A673 (cell line): ENCODE data around the gene GOT2. TPM values are rescaled to one million over a fixed set of nuclear protein-coding genes. Genes with fewer than 3 reads are reported as not detected.
"Not testable (repeated sequence)": the region's sequence is repeated elsewhere in the genome, so short reads cannot be mapped to it uniquely, and the experiment has no call there.

Source experiments
- BruUV-seq: library from RNA; stranded (reverse); fragments of 400-500 nt; replicated peaks from 2 replicates; lab custom pipeline; 2021; lab: Mats Ljungman, UMichigan
- CTCF ChIA-PET: fragments of 300-600 bp; sonication (Branson Sonifier 250); formaldehyde crosslinking; loops from one replicate; lab custom pipeline; 2022; ENCODE audit warnings: antibody characterized with exemption; lab: Charles Lee
- POLR2A ChIA-PET: fragments of 300-600 bp; sonication (Branson Sonifier 250); formaldehyde crosslinking; loops from one replicate; lab custom pipeline; 2022; ENCODE audit warnings: antibody characterized with exemption; ENCODE audit not compliant: low non-redundant PET; lab: Charles Lee
- DNase-seq: peaks from one replicate; pipeline ENCODE4 v3.0.0-alpha.2; 2015; ENCODE audit warnings: low spot score
- H3K27ac ChIP-seq: fragments of 200-600 bp; sonication (generic); 2 replicates; pipeline ENCODE4 v1.5.1; 2016; ENCODE audit warnings: mixed run types, low read depth, mild to moderate bottlenecking, mixed read lengths, antibody characterized with exemption, low read length; ENCODE audit not compliant: poor library complexity, severe bottlenecking
- H3K27me3 ChIP-seq: fragments of 200-600 bp; sonication (generic); replicated peaks from 2 replicates; pipeline ENCODE4 v1.6.1; 2017; ENCODE audit warnings: mixed run types, low read depth, mild to moderate bottlenecking, mixed read lengths, antibody characterized with exemption, low read length; ENCODE audit not compliant: insufficient read depth, poor library complexity
- H3K36me3 ChIP-seq: fragments of 200-600 bp; sonication (generic); 2 replicates; pipeline ENCODE4 v1.6.1; 2016; ENCODE audit warnings: mixed run types, mild to moderate bottlenecking, mixed read lengths, antibody characterized with exemption, low read length; ENCODE audit not compliant: insufficient read depth, poor library complexity, severe bottlenecking
- H3K4me1 ChIP-seq: fragments of 200-600 bp; sonication (generic); 2 replicates; pipeline ENCODE4 v1.6.1; 2017; ENCODE audit warnings: mixed run types, mild to moderate bottlenecking, mixed read lengths, antibody characterized with exemption, low read length; ENCODE audit not compliant: insufficient read depth, poor library complexity, severe bottlenecking
- H3K4me3 ChIP-seq: fragments of 200-600 bp; sonication (generic); 2 replicates; pipeline ENCODE4 v1.5.1; 2016; ENCODE audit warnings: low read depth, mixed run types, mild to moderate bottlenecking, mixed read lengths, low read length; ENCODE audit not compliant: poor library complexity, severe bottlenecking
- H3K9me3 ChIP-seq: fragments of 200-600 bp; sonication (generic); 2 replicates; pipeline ENCODE4 v1.6.1; 2016; ENCODE audit warnings: mixed run types, low read depth, mild to moderate bottlenecking, mixed read lengths, antibody characterized with exemption, low read length; ENCODE audit not compliant: poor library complexity, severe bottlenecking
- CTCF ChIP-seq: fragments of 300-800, 200-600 bp; sonication (generic); conservative IDR thresholded peaks from 2 replicates; pipeline ENCODE4 v1.5.1; 2017; ENCODE audit warnings: low read depth, mild to moderate bottlenecking, antibody characterized with exemption, low read length, moderate library complexity, mixed read lengths
- EZH2 ChIP-seq: fragments of 200-600 bp; sonication (generic); IDR thresholded peaks from 2 replicates; pipeline ENCODE4 v1.6.1; 2017; ENCODE audit warnings: borderline replicate concordance, low read depth, mild to moderate bottlenecking, mixed read lengths, antibody characterized with exemption, low read length; ENCODE audit not compliant: poor library complexity, severe bottlenecking
- intact Hi-C: fragments of 100-400 bp; cut with micrococcal nuclease; formaldehyde crosslinking; loops from one replicate; pipeline ENCODE4 v1.10.0; 2022; ENCODE audit not compliant: unreplicated experiment
- total RNA-seq: library from RNA; stranded (reverse); gene quantifications from 2 replicates; pipeline ENCODE4 v1.2.3, GENCODE V29; 2021

GOT2 gene
- total RNA-seq, 1 experiment from 2014 or later: 115 TPM

GRCh38 chr16:58661199-58661830 is 72.8 kb downstream of the GOT2 start:
- no peak overlapping the region for H3K4me3 ChIP-seq
- H3K27me3 ChIP-seq: no peaks in the 10 kb centered on the region
- intact Hi-C loops: loop anchor here (1.0 kb wide), 1 partner anchor 149 kb away; no protein-coding TSS in a partner anchor
- no peaks in the 10 kb centered on the region for H3K9me3 ChIP-seq
- H3K4me1 ChIP-seq: no peaks in the 10 kb centered on the region
- ChIA-PET POLR2A (no interaction called here), CTCF (interaction anchor here (1.0 to 1.4 kb wide), 3 partner anchors 95 to 325 kb away, joined by 4 to 13 read pairs (median 8); no protein-coding TSS in a partner anchor)
- DNase-seq: peak; percentile 75
- TF ChIP-seq CTCF (peak; percentile 53), EZH2 (no peak)
- H3K36me3 ChIP-seq: no peaks in the 10 kb centered on the region
- H3K27ac ChIP-seq: no peak overlapping the region
- BruUV-seq: no TSS peak

GRCh38 chr16:58659911-58660310 is 74.2 kb downstream of the GOT2 start:
- intact Hi-C loops, CTCF ChIA-PET, POLR2A ChIA-PET: not testable (repeated sequence)

GRCh38 chr16:58658796-58659211 is 75.3 kb downstream of the GOT2 start:
- Histone ChIP-seq H3K4me1 (no peaks in the 10 kb centered on the region), H3K27me3 (no peaks in the 10 kb centered on the region), H3K27ac (no peak overlapping the region), H3K4me3 (no peak overlapping the region), H3K36me3 (no peaks in the 10 kb centered on the region), H3K9me3 (no peaks in the 10 kb centered on the region)
- ChIA-PET CTCF (no interaction called here), POLR2A (no interaction called here)
- TF ChIP-seq CTCF: no peak
- TF ChIP-seq EZH2: no peak
- no TSS peak for BruUV-seq
- intact Hi-C loops: no loop called here
- no peak for DNase-seq

More at GRCh38 chr16:58659911-58660310, 74.2 kb downstream of the GOT2 start:
- not testable (repeated sequence) for BruUV-seq, H3K27ac ChIP-seq, H3K4me3 ChIP-seq, DNase-seq, H3K27me3 ChIP-seq, H3K36me3 ChIP-seq, H3K4me1 ChIP-seq, H3K9me3 ChIP-seq

Other genes starting within 250 kb of the GOT2 start
- gene NDRG4, start 234.2 kb downstream of the GOT2 start, total RNA-seq: 0.28 and 0.66 TPM in 2 replicates
- gene SETD6, start 218.8 kb downstream of the GOT2 start, total RNA-seq: 35.2 and 36.1 TPM in 2 replicates
- gene CNOT1, start 104.5 kb downstream of the GOT2 start, total RNA-seq: 255 and 259 TPM in 2 replicates
- gene SLC38A7, start 49.5 kb downstream of the GOT2 start, total RNA-seq: 16.9 and 21.3 TPM in 2 replicates